Neural crest cell (in vitro differentiated cells): ENCODE results near the gene C3orf20. TPM values are rescaled to one million over a fixed set of nuclear protein-coding genes. Genes with fewer than 3 reads are reported as not detected.
"Not testable (repeated sequence)": the region's sequence is repeated elsewhere in the genome, so short reads cannot be mapped to it uniquely, and the experiment has no call there.

Experiments used
- DNase-seq: peaks from one replicate; pipeline ENCODE4 v3.0.0; 2021; ENCODE audit warnings: low read depth, mixed read lengths, low spot score
- H3K27ac Mint-ChIP-seq: one replicate; pipeline ENCODE4 v1.8.0; 2021; ENCODE audit warnings: mild to moderate bottlenecking, mixed read lengths; ENCODE audit not compliant: unreplicated experiment
- H3K27me3 Mint-ChIP-seq: 2 replicates; pipeline ENCODE4 v1.8.0; 2021; ENCODE audit warnings: low read depth, mild to moderate bottlenecking, mixed read lengths
- H3K36me3 Mint-ChIP-seq: 2 replicates; pipeline ENCODE4 v1.8.0; 2021; ENCODE audit warnings: low read depth, mild to moderate bottlenecking, mixed read lengths
- H3K4me1 Mint-ChIP-seq: 2 replicates; pipeline ENCODE4 v1.8.0; 2021; ENCODE audit warnings: mixed read lengths
- H3K4me3 Mint-ChIP-seq: one replicate; pipeline ENCODE4 v1.8.0; 2021; ENCODE audit warnings: mild to moderate bottlenecking, mixed read lengths
- H3K9me3 Mint-ChIP-seq: 2 replicates; pipeline ENCODE4 v1.8.0; 2021; ENCODE audit warnings: mixed read lengths
- total RNA-seq: library from RNA; stranded (reverse); gene quantifications from 2 replicates; pipeline ENCODE4 v1.2.1, GENCODE V29; 2021
- TF ChIP-seq, protein P1 (sequence below): fragments of 200-600 bp; sonication (generic); conservative IDR thresholded peaks from 2 replicates; pipeline ENCODE4 v1.5.0; 2021; ENCODE audit warnings: antibody characterized with exemption, mild to moderate bottlenecking

The C3orf20 gene
- total RNA-seq, 1 donor from 2014 or later = 0.14 TPM

DNA sequence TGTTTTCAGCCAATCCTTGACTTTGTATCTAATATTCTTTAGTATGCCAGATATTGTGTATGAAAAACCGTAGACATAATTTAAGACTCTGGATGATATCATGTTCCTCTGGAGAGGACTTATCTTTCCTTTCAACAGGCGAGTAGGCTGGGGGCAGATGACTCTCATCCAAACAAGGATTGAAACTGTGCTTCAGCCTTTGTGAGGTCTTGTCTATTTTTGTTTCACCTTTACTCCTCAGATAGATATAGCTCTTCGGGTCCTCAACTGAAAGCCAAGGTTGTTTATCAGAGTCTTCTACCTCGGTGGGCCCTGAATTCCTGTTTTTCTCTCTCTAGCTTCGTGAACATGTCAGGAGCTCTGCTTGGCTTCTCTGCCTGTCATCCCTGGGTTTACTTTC is 66.0 kb downstream of the C3orf20 start:
- DNase-seq = no peak
- no peaks in the 10 kb centered on the region for H3K4me1 Mint-ChIP-seq
- H3K27ac Mint-ChIP-seq = no peak overlapping the region
- peaks cover 12% of the 10 kb centered on the region for H3K9me3 Mint-ChIP-seq
- peaks cover 26% of the 10 kb centered on the region for H3K27me3 Mint-ChIP-seq
- H3K36me3 Mint-ChIP-seq = peaks cover 5% of the 10 kb centered on the region
- TF ChIP-seq, protein P1, sequence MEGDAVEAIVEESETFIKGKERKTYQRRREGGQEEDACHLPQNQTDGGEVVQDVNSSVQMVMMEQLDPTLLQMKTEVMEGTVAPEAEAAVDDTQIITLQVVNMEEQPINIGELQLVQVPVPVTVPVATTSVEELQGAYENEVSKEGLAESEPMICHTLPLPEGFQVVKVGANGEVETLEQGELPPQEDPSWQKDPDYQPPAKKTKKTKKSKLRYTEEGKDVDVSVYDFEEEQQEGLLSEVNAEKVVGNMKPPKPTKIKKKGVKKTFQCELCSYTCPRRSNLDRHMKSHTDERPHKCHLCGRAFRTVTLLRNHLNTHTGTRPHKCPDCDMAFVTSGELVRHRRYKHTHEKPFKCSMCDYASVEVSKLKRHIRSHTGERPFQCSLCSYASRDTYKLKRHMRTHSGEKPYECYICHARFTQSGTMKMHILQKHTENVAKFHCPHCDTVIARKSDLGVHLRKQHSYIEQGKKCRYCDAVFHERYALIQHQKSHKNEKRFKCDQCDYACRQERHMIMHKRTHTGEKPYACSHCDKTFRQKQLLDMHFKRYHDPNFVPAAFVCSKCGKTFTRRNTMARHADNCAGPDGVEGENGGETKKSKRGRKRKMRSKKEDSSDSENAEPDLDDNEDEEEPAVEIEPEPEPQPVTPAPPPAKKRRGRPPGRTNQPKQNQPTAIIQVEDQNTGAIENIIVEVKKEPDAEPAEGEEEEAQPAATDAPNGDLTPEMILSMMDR = no peak
- no peak overlapping the region for H3K4me3 Mint-ChIP-seq

DNA sequence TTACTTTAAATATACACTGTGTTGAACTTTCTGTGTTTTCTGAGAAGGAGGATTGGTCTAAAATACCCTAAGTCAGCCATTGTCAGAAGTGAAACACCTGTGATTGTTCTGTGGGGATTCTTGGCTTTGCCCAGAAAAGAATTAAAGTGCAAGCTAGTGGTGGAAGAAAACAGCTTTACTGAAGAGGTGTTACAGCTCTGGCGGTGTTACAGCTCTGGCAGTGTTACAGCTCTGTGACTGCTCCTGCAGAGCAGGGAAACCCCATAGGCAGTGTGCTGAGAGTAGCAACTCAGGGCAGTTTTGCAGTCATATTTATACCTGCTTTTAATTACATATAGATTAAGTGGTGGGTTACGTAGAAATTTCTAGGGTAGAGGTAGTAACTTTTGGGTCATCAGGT is 66.6 kb downstream of the C3orf20 start:
- H3K4me3 Mint-ChIP-seq = no peak overlapping the region
- no peak for DNase-seq
- no peak overlapping the region for H3K27ac Mint-ChIP-seq
- peaks cover 5% of the 10 kb centered on the region for H3K36me3 Mint-ChIP-seq
- TF ChIP-seq, protein P1 = no peak
- no peaks in the 10 kb centered on the region for H3K4me1 Mint-ChIP-seq
- H3K27me3 Mint-ChIP-seq = peaks cover 29% of the 10 kb centered on the region
- H3K9me3 Mint-ChIP-seq = peaks cover 12% of the 10 kb centered on the region

DNA sequence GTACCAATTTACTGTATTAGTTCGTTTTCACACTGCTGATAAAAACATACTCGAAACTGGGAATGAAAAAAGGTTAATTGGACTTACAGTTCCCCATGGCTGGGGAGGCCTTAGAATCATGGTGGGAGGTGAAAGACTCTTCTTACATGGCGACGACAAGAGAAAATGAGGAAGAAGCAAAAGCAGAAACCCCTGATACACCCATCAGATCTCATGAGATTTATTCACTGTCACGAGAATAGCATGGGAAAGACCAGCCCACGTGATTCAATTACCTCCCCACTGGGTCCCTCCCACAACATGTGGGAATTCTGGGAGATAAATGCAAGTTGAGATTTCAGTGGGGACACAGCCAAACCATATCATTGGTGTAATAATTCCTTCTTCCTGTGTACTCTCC is 69.6 kb downstream of the C3orf20 start:
- DNase-seq = no peak
- H3K9me3 Mint-ChIP-seq = peaks cover 8% of the 10 kb centered on the region
- H3K27ac Mint-ChIP-seq = no peak overlapping the region
- H3K4me1 Mint-ChIP-seq = no peaks in the 10 kb centered on the region
- peaks cover 43% of the 10 kb centered on the region for H3K27me3 Mint-ChIP-seq
- TF ChIP-seq, protein P1 = no peak
- peaks cover 5% of the 10 kb centered on the region for H3K36me3 Mint-ChIP-seq
- H3K4me3 Mint-ChIP-seq = no peak overlapping the region

DNA sequence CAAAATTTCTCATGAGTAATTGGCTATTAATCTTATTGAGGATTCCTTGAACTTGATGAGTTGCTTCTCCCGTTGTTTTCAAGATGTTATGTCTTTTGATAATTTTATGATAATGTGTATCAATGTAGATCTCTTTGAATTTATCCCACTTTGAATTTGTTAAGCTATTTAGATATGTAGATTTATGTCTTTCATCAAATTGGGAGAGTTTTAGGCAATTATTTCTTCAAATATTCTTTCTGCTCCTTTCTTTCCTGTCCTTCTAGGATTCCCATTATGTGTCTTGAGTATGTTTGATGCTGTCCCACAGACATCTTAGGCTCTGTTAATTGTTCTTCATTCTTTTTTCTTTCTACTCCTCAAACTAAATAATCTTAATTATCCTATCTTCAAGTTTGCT is 75.7 kb downstream of the C3orf20 start:
- peaks cover 5% of the 10 kb centered on the region for H3K9me3 Mint-ChIP-seq
- H3K4me1 Mint-ChIP-seq = no peaks in the 10 kb centered on the region
- H3K36me3 Mint-ChIP-seq = peaks cover 7% of the 10 kb centered on the region
- peaks cover 40% of the 10 kb centered on the region for H3K27me3 Mint-ChIP-seq
- TF ChIP-seq, protein P1 = no peak
- H3K4me3 Mint-ChIP-seq = no peak overlapping the region
- DNase-seq = no peak
- H3K27ac Mint-ChIP-seq = no peak overlapping the region

DNA sequence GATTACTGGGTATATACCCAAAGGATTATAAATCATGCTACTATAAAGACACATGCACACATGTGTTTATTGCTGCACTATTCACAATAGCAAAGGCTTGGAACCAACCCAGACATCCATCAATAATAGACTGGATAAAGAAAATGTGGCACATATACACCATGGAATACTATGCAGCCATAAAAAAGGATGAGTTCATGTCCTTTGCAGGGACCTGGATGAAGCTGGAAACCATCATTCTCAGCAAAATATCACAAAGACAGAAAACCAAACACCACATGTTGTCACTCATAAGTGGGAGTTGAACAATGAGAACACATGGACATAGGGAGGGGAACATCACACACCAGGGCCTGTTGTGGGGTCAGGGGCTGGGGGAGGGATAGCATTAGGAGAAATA is 78.0 kb downstream of the C3orf20 start:
- not testable (repeated sequence) for H3K4me1 Mint-ChIP-seq, H3K27ac Mint-ChIP-seq, H3K36me3 Mint-ChIP-seq, DNase-seq, H3K9me3 Mint-ChIP-seq, H3K4me3 Mint-ChIP-seq
- peaks cover 21% of the 10 kb centered on the region for H3K27me3 Mint-ChIP-seq

DNA sequence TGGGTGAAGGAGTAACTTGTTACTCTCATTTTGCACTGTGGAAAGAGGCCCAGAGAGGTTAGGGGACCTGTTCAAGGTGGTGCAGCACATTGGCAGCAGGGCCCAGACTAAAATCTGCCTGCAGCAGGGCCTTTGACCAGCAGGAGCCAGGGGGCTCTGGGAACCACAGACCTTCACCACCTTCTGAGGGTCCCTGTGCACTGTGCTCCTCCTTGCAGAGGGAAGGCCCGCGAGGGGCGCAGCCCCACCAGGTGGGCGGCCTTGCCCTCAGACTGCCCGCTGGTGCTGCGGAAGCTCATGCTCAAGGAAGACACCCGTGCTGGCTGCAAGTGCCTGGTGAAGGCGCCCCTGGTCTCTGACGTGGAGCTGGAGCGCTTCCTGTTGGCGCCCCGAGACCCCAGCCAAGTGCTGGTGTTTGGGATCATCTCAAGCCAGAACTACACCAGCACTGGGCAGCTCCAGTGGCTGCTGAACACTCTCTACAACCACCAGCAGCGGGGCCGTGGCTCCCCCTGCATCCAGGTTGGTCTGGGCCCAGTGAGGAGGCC is 82.3 kb downstream of the C3orf20 start:
- Mint-ChIP-seq H3K36me3 (no peaks in the 10 kb centered on the region), H3K27ac (no peak overlapping the region), H3K4me3 (no peak overlapping the region), H3K27me3 (peaks cover 12% of the 10 kb centered on the region), H3K4me1 (no peaks in the 10 kb centered on the region), H3K9me3 (no peaks in the 10 kb centered on the region)
- DNase-seq = no peak
- TF ChIP-seq, protein P1 = no peak
